Activated CD4-positive, CD25-positive, alpha-beta regulatory T cell treated with anti-CD3 and anti-CD28 coated beads, Interleukin-2, amount 50 U/mL, for 72 hours (primary cell): ENCODE measurements around the gene GSTT2.
"Not testable (repeated sequence)": the region's sequence is repeated elsewhere in the genome, so short reads cannot be mapped to it uniquely, and the experiment has no call there.

ENCODE experiments used
- DNase-seq: peaks from one replicate; pipeline ENCODE4 v3.0.0; 2021

Gene GSTT2

GRCh38 chr22:23979557-23980240, at the start of gene GSTT2:
Gene GSTT2 (plus strand): TSS chr22:23980134.
- not testable (repeated sequence) for DNase-seq

- DNase-seq: no peak
Observed at GRCh38 chr22:23938328-23939016, 41.5 kb upstream of the GSTT2 start.

GRCh38 chr22:23939017-23939357, 40.9 kb upstream of the GSTT2 start:
- DNase-seq: no peak

- DNase-seq: not testable (repeated sequence)
Observed at GRCh38 chr22:23940166-23940565, 39.8 kb upstream of the GSTT2 start.

- DNase-seq: not testable (repeated sequence)
Observed at GRCh38 chr22:23947391-23947790, 32.5 kb upstream of the GSTT2 start.

GRCh38 chr22:23949764-23950163, 30.2 kb upstream of the GSTT2 start:
- DNase-seq: not testable (repeated sequence)

- DNase-seq: not testable (repeated sequence)
Observed at GRCh38 chr22:23951383-23951782, 28.6 kb upstream of the GSTT2 start.

GRCh38 chr22:23952794-23953405, 27.0 kb upstream of the GSTT2 start:
- DNase-seq: not testable (repeated sequence)

- not testable (repeated sequence) for DNase-seq
Observed at GRCh38 chr22:23953485-23953884, 26.4 kb upstream of the GSTT2 start.

GRCh38 chr22:23954193-23954990, 25.5 kb upstream of the GSTT2 start:
- not testable (repeated sequence) for DNase-seq

- DNase-seq: not testable (repeated sequence)
Observed at GRCh38 chr22:23954991-23955305, 25.0 kb upstream of the GSTT2 start.

GRCh38 chr22:23955886-23956285, 24.0 kb upstream of the GSTT2 start:
- not testable (repeated sequence) for DNase-seq

GRCh38 chr22:23956301-23956900, 23.5 kb upstream of the GSTT2 start:
- DNase-seq: peak; percentile 75

- DNase-seq: not testable (repeated sequence)
Observed at GRCh38 chr22:23961084-23961771, 18.7 kb upstream of the GSTT2 start, which contains the start of gene GSTT2B. Gene GSTT2B (minus strand): TSS chr22:23961195. CDS start chr22:23961131, 64 bp downstream.

- DNase-seq: not testable (repeated sequence)
Observed at GRCh38 chr22:23966094-23966493, 13.8 kb upstream of the GSTT2 start.

- DNase-seq: not testable (repeated sequence)
Observed at GRCh38 chr22:23966568-23966967, 13.4 kb upstream of the GSTT2 start, which contains the start of gene DDTL. Gene DDTL (plus strand): TSS chr22:23966888. CDS start chr22:23966915, 27 bp downstream.

- DNase-seq: no peak
Observed at GRCh38 chr22:23969071-23969470, 10.9 kb upstream of the GSTT2 start.

- no peak for DNase-seq
Observed at GRCh38 chr22:23970201-23970641, 9.7 kb upstream of the GSTT2 start.

GRCh38 chr22:23970816-23971486, 9.0 kb upstream of the GSTT2 start:
- no peak for DNase-seq

- not testable (repeated sequence) for DNase-seq
Observed at GRCh38 chr22:23971927-23972326, 8.0 kb upstream of the GSTT2 start.

- not testable (repeated sequence) for DNase-seq
Observed at GRCh38 chr22:23974345-23974744, 5.6 kb upstream of the GSTT2 start, which contains the start of gene DDT. Gene DDT (minus strand): TSS chr22:23974441. CDS start chr22:23974414, 27 bp downstream.
